ENCODE data around the gene ITPA.

- TF ChIP-seq, protein P1, sequence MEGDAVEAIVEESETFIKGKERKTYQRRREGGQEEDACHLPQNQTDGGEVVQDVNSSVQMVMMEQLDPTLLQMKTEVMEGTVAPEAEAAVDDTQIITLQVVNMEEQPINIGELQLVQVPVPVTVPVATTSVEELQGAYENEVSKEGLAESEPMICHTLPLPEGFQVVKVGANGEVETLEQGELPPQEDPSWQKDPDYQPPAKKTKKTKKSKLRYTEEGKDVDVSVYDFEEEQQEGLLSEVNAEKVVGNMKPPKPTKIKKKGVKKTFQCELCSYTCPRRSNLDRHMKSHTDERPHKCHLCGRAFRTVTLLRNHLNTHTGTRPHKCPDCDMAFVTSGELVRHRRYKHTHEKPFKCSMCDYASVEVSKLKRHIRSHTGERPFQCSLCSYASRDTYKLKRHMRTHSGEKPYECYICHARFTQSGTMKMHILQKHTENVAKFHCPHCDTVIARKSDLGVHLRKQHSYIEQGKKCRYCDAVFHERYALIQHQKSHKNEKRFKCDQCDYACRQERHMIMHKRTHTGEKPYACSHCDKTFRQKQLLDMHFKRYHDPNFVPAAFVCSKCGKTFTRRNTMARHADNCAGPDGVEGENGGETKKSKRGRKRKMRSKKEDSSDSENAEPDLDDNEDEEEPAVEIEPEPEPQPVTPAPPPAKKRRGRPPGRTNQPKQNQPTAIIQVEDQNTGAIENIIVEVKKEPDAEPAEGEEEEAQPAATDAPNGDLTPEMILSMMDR (conservative IDR thresholded peaks at IDR 0.05; ENCODE audit: low read depth, low read length) = no peak
- TF ChIP-seq EZH2phosphoT487 (IDR thresholded peaks at IDR 0.05; ENCODE audit: borderline replicate concordance, low read length) = no peak
- no peak for TF ChIP-seq EZH2 (IDR thresholded peaks at IDR 0.05; ENCODE audit: low read length, unreplicated experiment)
These were observed 48.9 kb upstream of the ITPA start for GRCh38 chr20:3160418-3160817.

All from PC-3 (cell line).